HG02588 (cell line): ENCODE results near the gene NR2E3.
"Not testable (repeated sequence)": the region's sequence is repeated elsewhere in the genome, so short reads cannot be mapped to it uniquely, and the experiment has no call there.

Source experiments
- ATAC-seq: cut with Tn5 transposase; IDR thresholded peaks from one replicate; pipeline ENCODE4 v1.9.1; 2021; ENCODE audit warnings: mild to moderate bottlenecking, moderate library complexity; ENCODE audit not compliant: unreplicated experiment

Gene NR2E3

DNA sequence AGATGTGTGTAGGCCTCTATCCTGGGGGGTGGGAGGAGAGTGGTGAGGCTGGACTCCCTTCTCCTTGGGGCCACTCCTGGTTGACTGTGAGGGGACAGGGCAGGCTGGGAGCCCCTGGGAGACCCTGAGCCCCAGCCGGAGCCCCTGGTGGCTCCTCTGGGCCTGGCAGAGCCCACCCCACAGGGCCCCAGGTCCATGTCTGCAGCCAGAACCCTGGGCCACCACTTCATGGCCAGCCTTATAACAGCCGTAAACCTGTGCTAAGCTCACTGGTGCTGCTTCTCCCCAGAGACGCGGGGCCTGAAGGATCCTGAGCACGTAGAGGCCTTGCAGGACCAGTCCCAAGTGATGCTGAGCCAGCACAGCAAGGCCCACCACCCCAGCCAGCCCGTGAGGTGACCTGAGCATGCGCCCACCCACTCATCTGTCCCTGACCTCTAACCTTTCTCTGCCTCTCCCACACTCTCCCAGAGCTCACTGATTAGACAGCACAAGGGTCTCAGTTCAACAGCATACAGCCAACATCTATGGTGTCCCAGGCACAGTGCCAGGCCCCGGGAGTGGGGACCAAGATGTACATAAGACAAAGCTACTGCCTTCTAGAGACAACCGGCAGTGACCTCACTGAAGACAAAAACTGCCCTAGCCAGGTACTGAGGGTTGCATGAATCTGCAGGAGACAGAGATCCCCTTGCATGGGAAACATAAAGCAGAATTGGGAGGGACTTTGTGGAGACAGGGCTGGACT is 3.5 kb downstream of the NR2E3 start:
- no peak for ATAC-seq

DNA sequence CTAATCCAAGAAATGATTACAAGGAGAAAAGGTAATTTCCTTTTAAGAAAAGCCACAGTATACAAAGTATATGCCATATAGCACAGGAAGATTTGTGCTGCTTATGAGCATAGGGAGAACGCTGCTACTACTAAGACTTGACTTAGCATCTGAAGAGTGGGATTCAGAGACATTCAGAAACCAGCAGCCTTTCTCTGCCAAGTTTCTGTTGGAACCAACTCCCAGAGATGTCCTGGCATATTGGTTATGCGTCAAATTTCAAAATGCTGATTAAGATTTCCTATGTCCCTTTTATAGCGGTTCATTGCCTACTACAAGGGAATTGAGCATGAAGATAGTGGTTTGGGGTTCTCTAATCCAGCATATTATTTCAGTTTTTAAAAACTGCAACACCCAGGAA is 4.9 kb downstream of the NR2E3 start:
- no peak for ATAC-seq

- ATAC-seq: no peak
These were observed 7.0 kb downstream of the NR2E3 start for GRCh38 chr15:71817351-71817750.

GRCh38 chr15:71820127-71820526 is 9.8 kb downstream of the NR2E3 start:
- ATAC-seq: no peak

DNA sequence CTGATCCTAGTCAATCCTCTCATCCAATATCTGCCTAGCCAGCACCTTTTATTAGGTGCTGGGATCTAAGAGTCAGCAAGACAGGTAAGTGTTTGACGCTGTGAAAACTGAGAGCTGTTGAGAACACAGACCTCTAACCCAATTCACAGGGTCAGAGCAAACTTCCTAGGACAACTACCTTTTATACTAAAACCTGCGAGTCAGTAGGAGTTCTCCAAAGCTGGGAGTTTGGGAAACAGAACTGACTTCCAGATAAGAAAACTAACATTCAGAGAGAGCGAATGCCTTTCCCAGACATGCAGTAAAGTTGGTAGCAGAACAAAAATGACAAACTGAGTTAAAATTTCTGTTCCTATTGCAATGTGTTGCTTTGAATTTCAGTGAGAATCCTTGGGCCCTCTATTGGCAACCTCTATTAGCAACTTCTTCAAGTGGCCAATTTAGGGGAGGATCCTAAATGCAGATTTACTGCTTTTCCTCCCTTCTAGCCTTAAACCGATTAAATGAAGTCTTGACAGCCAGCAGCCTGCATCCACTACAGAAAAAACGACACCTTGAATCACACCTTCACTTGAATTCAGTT is 11.3 kb downstream of the NR2E3 start:
- no peak for ATAC-seq

DNA sequence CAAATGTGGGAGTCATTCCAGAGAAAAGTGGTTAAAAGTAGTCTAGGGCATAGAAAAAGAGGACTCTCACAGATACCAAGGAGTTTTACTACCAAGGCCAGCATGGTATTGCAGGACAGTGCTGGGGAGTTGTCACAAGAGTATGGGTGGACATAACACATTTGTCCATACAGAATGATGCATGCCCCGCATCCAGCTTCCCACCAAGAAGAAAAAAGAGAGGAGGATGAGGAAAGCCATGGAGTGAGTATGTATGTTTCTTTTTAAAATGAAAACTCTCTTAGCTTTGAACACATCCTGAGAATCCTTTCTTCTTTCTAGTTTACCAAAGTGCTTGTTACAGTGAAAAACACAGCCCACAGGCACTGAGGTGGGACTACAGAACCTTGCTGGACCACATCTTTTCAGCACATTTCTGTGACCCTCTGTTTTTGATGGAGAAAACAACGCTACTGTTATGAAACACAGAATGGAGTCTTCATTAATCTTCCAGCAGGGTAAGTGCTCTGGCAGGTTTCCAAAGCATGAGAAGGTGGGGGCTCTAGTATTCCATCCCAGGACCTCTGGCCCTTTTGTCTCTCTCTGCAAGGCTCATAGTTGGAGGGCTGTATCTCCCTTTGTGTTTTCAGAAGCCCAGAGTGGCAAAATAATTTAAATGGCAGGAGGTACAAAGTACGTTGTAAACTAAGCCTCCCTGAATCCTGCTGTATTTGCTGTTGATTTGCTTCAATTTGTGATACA is 12.7 kb downstream of the NR2E3 start:
- no peak for ATAC-seq

- no peak for ATAC-seq
These were observed 13.4 kb downstream of the NR2E3 start for GRCh38 chr15:71823801-71824200.

DNA sequence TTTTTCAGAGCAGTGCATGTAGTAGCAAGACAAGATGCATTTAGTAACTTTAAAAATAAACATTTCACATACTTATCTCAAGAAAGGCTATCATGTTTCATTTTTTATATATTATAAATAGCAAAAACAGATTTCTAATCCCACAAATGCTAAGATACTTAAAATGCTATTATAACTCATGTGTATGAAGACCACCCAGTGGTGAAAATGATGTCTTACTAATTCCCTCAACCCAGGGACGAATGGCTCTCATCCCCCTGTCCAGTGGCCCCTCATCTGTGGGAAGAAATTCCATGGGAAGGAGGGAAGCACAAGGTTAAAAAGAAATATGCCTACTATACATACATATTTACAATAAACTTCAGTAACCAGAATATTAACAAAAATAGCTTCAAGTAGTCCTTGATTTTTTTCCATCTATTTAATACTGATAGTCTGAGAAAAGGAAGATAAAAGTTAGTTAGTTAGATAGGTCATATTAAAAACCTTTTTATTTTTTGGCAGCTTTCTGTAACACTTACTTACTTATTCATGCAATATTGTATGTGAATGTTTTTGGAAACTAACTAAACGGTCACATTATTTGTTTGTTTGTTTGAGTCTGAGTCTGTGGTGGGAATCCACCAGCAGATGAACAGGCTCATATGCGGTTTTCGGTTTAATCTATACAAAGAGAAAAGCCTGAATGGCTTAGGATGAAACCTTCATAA is 14.8 kb downstream of the NR2E3 start:
- no peak for ATAC-seq

DNA sequence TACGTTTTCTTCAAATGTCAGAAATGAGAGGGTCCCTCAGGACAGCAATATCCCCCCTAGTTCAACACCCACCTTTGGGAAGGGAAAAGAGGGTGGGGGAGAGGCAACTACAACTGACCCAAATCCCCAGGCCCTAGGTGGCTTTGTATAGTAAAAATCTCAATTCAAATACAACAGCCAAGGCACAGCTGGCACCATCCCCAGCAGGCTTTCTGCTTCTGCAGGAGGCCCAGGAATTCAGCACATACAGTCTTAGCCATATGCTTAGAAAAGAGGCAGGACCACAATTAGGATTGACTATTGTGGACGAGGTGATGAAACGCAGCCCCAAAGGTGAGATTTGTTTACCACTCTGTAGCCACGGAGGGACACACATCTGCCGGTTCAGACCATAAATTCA is 15.8 kb downstream of the NR2E3 start:
- no peak for ATAC-seq

DNA sequence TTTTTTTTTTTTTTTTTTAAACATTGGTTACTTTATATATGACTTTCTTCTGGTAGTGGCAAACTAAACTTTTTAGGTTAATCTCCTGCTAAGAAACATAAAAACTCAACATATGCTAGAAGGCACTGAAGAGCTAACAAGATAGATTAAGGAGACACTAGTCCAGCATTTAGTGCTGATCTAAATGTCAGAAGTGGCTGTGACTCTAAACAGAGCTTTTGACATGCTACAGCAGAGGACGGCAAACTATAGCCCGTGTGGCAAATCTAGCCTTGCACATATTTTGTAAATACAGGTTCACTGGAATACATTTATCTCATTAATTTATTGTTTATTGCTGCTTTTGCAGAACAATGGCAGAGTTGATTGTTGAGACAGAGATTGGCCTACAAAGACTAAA is 20.6 kb downstream of the NR2E3 start:
- no peak for ATAC-seq

DNA sequence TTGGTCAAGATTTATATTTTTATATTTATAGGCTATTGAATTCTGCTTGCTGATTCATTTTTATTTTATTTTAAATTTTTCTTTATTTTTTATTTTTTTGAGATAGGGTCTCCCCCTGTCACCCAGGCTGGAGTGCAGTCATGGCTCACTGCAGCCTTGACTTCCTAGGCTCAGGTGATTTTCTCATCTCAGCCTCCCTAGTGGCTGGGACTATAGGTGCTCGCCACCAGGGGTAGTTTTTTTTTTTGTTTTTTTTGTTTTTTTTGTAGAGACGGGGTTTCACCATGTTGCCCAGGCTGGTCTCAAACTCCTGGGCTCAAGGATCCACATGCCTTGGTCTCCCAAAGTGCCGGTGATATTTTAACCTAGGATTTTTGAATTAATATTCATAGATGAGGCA is 31.2 kb downstream of the NR2E3 start:
- no peak for ATAC-seq

- no peak for ATAC-seq
These were observed 34.6 kb downstream of the NR2E3 start for GRCh38 chr15:71844916-71845315.

- no peak for ATAC-seq
These were observed 43.2 kb downstream of the NR2E3 start for GRCh38 chr15:71853543-71853942.

DNA sequence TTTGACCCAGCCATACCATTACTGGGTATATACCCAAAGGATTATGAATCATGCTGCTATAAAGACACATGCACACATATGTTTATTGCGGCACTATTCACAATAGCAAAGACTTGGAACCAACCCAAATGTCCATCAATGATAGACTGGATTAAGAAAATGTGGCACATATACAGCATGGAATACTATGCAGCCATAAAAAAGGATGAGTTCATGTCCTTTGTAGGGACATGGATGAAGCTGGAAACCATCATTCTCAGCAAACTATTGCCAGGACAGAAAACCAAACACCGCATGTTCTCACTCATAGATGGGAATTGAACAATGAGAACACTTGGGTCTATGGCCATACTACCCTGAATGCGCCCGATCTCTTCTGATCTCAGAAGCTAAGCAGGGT is 47.9 kb downstream of the NR2E3 start:
- not testable (repeated sequence) for ATAC-seq
